PC-3 (cell line): ENCODE measurements around the gene BPIFB3.

Experiments
- EZH2 ChIP-seq: fragments of 300-600 bp; sonication (generic); IDR thresholded peaks from one replicate; pipeline ENCODE4 v1.6.1; 2017; ENCODE audit warnings: antibody characterized with exemption, mild to moderate bottlenecking, low read length; ENCODE audit not compliant: unreplicated experiment
- TF ChIP-seq, protein P1 (sequence below): fragments of 300-600 bp; sonication (generic); conservative IDR thresholded peaks from 2 replicates; pipeline ENCODE4 v1.5.1; 2017; ENCODE audit warnings: antibody characterized with exemption, low read depth, mild to moderate bottlenecking, low read length

- TF ChIP-seq, protein P1, sequence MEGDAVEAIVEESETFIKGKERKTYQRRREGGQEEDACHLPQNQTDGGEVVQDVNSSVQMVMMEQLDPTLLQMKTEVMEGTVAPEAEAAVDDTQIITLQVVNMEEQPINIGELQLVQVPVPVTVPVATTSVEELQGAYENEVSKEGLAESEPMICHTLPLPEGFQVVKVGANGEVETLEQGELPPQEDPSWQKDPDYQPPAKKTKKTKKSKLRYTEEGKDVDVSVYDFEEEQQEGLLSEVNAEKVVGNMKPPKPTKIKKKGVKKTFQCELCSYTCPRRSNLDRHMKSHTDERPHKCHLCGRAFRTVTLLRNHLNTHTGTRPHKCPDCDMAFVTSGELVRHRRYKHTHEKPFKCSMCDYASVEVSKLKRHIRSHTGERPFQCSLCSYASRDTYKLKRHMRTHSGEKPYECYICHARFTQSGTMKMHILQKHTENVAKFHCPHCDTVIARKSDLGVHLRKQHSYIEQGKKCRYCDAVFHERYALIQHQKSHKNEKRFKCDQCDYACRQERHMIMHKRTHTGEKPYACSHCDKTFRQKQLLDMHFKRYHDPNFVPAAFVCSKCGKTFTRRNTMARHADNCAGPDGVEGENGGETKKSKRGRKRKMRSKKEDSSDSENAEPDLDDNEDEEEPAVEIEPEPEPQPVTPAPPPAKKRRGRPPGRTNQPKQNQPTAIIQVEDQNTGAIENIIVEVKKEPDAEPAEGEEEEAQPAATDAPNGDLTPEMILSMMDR: no peak
- TF ChIP-seq EZH2: no peak
These were observed 51.7 kb downstream of the BPIFB3 start for GRCh38 chr20:33105316-33105924.
